Dermis blood vessel endothelial cell (primary cell): ENCODE results near the gene BGLAP. TPM values are rescaled to one million over a fixed set of nuclear protein-coding genes. Genes with fewer than 3 reads are reported as not detected.

Experiments
- DNase-seq: peaks from one replicate; pipeline ENCODE4 v3.0.0; 2010
- total RNA-seq: library from RNA; depleted of rRNA; stranded (reverse); fragments of >200 nt; gene quantifications from 2 replicates; pipeline ENCODE4 v1.2.3, GENCODE V29; 2014

BGLAP gene
- total RNA-seq, 1 donor from 2014 or later, result not detected

DNA sequence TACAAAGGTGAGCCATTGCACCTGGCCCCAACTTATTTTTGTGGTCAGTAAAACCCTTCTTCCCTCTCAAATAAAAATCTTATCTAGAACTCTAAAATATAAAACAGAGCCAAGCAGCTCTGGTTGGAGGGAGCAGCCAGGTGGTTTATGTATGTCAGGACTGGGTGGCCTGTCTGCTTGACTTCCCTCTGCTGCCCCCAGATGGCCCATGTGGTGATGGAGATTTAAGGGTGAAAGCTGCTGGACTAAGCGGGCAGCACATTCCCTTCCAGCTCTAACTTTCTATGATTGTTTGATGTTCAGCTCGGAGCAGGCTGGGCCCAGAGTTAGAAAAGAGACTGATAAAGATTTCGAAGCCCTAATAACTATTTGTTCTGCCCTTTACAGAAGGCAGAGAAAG, 17.8 kb downstream of the BGLAP start:
- DNase-seq, result peak; percentile 44

DNA sequence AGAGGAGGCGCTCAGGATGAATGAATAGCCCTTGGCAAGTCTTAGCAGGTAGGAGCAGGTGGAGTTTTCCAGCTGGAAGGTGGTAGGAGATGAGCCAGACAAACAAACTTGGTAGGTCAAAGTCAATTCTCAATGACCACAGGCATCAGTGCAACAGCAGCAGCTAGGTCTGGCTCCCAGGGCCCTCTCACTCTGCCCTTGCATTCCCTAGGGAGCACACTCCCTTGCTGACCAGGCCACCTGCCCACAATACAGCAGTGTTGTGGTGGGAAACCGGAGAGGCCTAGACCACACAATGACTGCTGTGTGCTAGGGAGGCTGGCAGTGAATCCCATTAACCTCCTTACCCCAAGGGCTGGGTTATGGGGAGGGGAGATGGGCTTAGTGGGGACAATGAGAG, 18.9 kb downstream of the BGLAP start:
- no peak for DNase-seq

DNA sequence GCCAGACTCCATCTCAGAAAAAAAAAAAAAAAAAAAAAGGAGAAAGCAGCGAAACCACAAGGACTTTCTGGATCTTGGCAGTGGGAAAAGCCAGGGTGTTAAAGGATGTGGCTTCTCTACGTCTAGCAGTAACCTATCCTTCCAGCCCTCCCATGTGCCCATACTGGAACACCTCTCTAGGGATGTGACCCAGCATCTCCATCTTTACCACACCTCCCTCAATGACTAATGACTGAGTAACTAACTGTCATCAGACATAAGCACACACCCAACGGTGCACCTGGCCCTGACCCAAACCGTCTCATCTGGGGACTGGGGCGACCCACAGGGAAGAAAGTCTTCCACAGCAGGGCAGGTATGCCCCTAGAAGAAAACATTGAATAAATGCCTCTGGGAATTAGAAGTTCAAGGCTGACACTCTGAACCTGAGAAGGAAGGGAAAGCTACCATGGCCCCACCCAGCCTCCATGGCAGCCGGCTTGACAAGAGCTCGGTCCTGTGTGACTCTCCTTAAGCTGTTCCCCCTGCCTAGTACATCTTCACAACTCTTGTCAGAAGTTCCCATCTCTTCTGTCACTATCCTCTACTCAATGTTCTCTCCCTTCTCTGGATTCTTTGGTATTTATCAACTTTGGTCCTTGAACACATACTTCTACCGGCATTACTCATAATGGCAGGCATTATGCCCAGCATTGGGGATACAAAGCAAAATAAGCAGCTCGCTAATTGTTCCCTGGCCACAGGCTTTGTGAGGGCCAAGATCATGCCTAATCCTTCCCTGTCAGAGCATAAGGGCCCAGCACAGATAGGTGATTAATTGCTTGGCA, 20.7 kb downstream of the BGLAP start:
- no peak for DNase-seq

DNA sequence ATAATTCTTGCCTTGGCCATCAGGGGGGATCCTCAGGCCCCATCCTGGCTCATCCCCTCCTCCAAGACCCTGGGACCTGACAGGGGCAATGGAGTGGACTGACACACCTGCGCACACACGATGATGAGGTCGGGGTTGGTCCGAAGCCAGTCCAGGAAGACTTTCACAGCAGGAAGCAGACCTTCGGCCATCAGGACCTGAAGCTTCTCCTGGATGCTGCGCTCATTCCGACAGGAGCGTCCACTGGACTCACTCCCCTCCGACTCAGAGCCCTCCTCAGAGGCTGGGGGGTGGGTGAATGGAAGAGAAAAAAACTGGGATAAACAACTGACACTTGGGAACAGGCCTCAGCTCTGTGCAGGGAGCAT, 21.3 kb downstream of the BGLAP start:
- DNase-seq, result no peak

DNA sequence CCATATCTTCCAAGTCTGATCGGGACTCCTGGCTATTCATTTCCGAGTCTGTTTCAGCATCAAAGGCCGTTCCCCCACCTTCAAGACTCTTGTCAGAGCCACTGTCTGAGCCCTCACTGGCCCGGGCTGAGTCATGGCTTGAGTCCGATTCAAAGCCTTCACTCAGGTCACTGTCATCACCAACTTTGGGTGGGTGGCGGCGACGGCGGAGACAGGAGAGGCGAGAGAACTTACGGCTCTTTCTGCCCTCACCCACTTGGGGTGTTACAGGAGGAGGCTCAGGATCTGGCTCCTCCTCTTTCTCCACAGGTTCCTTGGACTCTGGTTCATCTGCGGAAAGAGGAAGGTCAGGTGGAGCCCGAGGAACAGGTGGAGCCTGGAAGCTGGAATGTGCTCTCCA, 24.1 kb downstream of the BGLAP start:
- no peak for DNase-seq

DNA sequence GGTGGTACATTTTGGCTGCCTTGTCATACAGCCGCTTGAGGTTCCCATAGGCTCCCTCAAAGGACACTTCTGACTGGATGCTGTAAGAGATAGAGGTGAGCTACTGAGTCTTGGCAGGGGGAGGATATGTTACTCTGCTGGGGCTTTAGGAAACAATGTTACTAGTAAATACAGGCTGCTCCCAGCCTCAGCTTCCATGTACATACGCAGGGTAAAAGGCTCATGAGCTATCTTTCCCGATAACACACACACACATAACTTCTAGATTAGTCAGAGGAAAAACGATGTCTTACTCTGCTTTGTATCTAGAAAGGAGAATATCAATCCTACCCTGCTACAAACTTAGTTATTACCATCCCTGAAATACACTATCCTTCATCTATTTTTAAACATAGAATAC, 26.4 kb downstream of the BGLAP start:
- DNase-seq, result no peak

DNA sequence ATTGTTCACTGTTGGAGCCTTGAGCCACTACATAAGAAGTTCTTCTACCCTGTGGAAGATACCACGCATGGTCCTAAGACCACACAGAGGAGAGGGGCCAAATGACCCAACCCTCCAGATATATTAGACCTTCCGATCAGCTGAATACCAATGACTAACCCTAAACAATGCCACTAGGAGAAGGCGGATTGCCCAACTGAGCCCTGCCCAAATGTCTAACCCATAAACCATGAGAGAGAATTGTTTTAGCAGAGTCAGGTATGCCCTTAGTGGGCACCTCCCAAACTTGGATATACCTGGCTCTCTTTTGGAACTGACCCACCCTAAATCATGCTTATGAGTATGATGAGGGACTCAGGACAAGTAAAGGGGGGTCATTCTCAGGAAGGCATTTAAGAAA, 28.3 kb downstream of the BGLAP start:
- DNase-seq, result no peak

DNA sequence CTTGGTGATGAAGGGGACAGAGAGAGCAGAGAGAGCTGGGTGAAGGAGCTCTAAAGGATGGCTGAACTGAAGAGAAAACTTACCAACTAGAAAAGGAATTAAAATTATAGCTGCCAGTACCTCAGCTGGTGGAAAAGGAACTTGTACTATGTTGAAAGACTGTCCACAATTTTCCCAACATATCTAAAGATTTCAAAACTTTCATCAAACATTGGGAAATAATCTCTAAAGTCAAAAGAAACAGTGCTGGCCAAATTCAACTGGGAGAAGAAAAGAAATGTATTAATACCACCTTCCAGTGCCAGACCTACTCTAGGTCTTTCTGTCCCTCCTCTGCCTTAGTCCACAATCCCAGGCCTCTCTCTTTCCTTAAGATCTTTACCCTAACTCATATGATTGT, 34.5 kb downstream of the BGLAP start:
- no peak for DNase-seq

DNA sequence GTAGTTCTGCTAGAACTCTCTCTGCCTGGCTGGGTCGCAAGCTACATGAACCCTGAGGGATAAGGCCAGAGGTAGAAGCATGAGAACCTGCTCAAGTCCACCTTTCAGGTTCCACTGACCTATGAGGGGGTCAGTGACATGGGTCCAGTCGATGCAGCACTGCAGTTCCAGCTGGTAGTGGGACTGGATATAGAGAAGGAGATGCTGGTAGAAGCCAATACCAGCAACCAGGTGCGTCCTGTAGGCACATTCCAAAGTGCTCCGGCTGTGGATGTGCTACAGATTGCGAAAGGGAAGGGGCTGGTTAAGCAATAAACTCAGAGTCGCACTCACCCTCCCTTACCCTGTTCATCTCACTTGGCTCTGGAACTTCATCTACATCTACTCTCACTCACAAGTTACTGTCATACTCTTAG, 35.0 kb downstream of the BGLAP start:
- no peak for DNase-seq

DNA sequence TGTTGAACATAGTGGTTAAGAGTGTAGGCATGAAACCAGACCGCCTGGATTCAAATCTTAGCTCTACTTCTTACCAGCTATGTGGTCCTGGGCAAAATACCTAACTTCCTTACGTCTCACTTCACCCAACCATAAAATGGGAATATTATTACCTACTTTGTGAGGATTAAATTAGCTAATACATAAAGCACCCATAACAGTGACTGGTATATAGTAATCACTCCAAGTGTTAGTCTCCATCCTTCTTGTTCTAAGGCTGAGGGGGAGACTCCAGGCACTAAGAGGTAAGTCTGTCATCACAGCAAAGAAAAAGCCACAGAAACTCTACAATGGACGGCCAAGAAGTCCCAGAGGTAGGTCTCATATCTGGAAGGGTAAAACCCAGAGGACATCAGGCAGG, 37.9 kb downstream of the BGLAP start:
- DNase-seq, result no peak

DNA sequence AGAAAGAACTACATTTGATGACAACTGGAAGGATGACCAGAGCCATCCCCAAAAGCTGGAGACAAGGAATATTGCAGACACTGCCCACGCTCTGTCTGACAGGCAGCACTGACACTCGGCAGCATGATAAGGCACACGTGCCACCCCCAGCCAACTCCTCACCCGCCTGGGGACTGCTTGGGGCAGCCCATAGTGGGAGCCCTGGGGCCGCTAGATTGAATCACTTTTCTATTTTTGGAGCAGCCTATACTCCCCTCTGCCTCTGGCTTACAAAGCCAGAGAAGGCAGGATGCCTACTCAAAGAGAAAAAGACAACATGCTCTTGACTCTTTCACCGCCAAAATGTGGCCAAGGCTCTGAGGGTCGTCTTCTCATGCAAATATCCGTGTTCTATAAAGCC, 39.3 kb downstream of the BGLAP start:
- DNase-seq, result peak; percentile 37

DNA sequence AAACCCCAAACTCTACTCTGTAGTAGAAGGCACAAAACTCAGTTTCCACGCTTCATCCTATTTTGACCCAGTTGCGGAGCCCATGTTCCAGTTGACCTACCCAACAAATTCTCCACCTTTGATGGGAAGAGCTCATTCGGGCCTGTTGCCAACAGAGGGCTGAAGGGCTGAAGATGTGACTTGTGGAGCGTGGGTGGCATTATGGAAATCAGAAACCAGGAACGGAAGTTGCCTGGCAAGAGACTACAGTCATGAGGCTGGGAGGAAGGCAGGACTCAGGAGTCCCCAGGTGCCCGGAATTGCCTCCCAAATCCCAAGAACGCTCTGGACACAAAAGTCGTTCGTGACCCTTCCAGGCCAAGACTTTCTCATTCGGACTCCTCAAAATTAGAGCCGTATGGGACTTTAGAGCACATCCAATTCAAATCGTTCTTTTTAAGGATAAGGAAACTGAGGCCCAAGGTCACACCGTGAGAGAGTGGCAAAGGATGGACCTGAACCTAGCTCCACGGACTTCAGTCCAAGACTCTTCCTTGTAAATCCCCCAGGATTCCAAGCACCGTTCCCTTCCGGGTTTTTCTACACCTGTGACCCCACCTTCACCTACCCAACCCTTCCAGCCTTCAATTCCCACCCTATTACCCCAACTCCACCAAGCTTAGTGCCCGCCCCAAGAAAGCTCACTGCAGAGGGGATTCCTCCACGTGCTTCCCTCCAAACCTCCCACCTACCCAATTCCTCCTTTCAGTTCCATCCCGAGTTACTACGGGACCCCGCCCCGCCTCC, 39.9 kb downstream of the BGLAP start:
- peak; percentile 46 for DNase-seq

DNA sequence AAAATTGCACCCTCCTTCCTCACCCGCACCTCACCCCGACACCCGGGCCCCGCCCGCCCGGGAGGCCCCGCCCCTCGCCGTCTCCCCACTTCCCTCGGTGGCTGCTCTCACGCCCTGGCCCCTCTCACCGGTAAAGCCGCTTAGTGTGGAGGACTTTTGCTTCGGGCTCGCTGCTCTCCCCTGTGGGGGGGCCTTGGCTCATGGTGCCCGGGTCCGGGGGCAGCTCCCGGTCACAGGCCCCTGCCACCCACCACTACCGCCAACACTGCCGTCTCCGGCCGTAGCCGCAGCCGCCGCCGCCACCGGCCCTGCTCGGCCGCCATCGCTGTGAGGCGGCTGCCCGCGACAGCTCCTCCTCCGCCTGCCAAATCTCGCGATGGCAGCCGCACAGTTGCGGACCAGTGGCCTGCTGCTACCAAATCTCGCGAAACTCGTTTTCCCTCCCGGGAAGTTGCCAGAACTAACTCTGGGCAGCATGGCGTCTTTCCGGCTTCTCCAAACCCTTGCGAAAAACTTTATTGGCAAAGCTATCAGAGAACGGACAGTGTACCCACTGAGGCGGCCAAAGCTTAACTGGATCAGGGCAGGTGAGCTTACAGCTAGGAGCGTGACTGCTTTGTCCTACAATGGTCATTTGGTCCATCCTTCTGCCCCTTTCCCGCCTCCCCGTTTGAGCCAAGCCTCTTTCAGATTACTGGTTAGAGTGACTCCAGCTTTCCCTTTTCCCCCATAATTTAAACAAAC, 40.7 kb downstream of the BGLAP start, which contains the start of gene SMG5:
TSS of gene SMG5 (minus strand) at position 347 of the 744 bp plus-strand sequence. CDS start at position 202, 145 bp downstream.
- DNase-seq, result peak; percentile 99

DNA sequence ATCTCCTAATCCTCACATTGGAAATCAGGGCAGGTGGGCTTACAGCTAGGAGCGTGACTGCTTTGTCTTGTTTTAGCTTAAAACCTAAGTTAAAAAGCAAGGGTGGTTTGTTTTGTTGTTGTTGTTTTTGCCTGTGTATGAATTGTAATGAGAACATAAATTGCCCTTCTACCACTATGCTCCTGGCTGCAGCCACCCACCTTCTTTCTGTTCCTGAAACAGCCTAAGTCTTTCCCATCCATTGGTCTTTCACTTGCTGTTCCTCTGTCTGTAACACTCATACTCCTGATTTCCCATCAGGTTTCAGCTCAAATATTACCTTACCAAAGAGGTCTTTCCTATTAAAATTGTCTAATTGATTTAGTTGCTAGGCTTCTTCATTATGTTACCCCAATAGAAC, 41.5 kb downstream of the BGLAP start:
- no peak for DNase-seq

DNA sequence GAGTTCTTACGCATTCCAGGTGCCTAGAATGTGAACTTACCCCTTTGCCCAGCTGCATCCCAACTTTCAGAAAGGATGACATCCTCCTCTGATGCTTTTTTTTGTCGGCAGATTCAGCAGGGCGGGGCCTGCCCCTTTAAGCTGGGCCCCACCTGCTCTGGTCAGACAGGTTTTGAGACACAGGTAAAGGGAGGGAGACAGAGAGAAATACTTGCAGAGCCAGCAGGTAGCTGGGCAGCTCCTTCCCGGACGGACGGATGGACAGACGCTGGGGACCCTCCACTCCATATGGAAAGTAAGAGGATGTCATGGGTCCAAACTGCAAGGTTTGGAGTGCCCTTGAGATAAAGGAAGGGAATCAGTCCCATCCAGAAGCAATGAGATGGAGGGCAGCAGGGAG, 42.1 kb downstream of the BGLAP start, which contains the start of gene TMEM79:
TSS of gene TMEM79 (plus strand) at position 214 of the 400 bp plus-strand sequence. CDS start 902 bp downstream, outside the sequence.
- no peak for DNase-seq

DNA sequence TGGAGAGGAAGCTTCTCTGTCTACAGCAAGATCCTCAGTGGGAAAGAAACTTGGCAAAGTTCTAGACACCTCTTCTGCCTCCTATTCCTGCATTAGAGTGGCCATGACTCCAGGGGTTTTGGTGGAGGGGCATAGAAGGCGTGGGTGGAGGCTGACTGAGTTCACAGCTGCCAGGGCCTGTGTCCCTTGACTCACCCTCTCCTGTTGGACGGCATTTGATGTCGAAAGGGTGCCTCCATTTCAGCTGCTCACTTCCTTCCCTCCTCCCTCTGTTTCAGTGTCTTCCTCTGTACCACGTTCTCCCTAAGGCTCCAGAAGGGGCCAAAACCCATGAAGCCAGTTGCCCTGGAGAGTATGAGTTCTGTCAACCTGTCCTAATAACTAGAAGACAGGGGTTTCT, 42.8 kb downstream of the BGLAP start:
- DNase-seq, result no peak

DNA sequence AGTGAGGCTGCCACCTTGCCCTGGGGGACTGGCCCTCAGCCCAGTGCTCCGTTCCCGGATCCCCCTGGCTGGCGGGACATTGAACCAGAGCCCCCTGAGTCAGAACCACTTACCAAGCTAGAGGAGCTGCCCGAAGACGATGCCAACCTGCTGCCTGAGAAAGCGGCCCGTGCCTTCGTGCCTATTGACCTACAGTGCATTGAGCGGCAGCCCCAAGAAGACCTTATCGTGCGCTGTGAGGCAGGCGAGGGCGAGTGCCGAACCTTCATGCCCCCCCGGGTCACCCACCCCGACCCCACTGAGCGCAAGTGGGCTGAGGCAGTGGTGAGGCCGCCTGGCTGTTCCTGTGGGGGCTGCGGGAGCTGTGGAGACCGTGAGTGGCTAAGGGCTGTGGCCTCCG, 43.5 kb downstream of the BGLAP start:
- no peak for DNase-seq

DNA sequence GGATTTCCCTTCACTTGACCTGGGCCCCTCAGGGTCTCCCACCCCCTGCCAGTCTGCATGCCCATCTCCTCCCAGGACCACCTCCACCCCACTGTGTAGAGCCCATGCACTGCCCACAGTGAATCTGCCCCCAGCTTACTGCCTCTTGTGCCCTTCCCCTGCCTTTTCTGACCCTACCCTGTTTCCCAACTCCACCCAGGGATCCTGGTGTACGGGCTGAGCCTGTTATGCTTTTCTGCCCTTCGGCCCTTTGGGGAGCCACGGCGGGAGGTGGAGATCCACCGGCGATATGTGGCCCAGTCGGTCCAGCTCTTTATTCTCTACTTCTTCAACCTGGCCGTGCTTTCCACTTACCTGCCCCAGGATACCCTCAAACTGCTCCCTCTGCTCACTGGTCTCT, 44.1 kb downstream of the BGLAP start:
- no peak for DNase-seq

DNA sequence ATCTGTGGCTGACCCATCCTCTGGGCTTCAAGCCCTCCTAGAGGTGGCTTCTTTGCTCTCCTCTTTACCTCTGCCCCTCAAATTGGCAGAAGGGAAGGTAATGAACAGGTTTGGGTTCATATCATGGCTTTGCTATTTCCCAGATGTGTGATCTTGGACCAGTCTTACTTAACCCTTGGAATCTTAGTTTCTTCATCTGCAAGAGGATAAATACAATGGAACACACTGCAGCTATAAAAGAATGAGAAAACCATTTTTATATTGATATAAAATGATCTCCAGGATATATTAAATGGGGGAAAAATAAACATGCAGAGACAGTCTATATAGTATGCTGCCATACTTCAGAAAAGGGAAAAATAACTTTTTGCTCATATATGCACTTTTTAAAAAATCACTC, 47.9 kb downstream of the BGLAP start:
- no peak for DNase-seq

DNA sequence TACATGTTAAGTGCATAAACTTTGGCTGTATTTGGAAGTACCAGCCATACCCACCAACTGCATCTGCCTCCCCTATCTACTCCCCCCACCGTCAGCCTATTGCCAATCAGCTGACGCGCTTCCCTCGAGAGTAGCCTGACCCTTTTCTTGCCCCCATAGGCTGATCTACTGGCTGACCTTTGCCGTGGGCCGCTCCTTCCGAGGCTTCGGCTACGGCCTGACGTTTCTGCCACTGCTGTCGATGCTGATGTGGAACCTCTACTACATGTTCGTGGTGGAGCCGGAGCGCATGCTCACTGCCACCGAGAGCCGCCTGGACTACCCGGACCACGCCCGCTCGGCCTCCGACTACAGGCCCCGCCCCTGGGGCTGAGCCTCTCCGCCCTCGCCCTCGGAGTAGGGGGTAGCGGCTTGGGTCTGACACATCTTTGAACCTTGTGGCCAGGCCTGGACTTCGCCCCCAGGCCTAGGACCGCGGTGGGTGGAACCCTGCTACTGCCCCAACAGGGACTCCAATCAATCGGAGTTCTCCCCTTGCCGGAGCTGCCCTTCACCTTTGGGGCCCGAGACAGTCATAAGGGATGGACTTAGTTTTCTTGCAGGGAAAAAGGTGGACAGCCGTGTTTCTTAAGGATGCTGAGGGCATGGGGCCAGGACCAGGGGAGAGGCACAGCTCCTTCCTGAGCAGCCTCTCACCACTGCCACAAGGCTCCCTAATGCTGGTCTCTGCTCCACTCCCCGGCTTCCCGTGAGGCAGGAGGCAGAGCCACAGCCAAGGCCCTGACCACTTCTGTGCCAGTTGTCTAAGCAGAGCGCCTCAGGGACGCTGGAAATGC, 49.5 kb downstream of the BGLAP start:
- DNase-seq, result peak; percentile 83
